GM21381 (cell line): ENCODE measurements around the gene TMEM203.

Source experiments
- ATAC-seq: cut with Tn5 transposase; IDR thresholded peaks from one replicate; pipeline ENCODE4 v1.9.1; 2021; ENCODE audit warnings: mild to moderate bottlenecking, moderate library complexity; ENCODE audit not compliant: unreplicated experiment

The TMEM203 gene

GRCh38 chr9:137167747-137168572, 37.5 kb downstream of the TMEM203 start:
- ATAC-seq: no peak

GRCh38 chr9:137167277-137167746, 38.1 kb downstream of the TMEM203 start:
- ATAC-seq: no peak

GRCh38 chr9:137166380-137167229, 38.8 kb downstream of the TMEM203 start:
- no peak for ATAC-seq

- no peak for ATAC-seq
Observed at GRCh38 chr9:137165250-137165836, 40.1 kb downstream of the TMEM203 start.

GRCh38 chr9:137164370-137165249, 40.8 kb downstream of the TMEM203 start:
- no peak for ATAC-seq

- ATAC-seq: no peak
Observed at GRCh38 chr9:137163805-137164204, 41.6 kb downstream of the TMEM203 start.

GRCh38 chr9:137163365-137163715, 42.1 kb downstream of the TMEM203 start:
- no peak for ATAC-seq

- no peak for ATAC-seq
Observed at GRCh38 chr9:137162505-137163364, 42.7 kb downstream of the TMEM203 start.

GRCh38 chr9:137161558-137162486, 43.6 kb downstream of the TMEM203 start:
- no peak for ATAC-seq

GRCh38 chr9:137160716-137161557, 44.5 kb downstream of the TMEM203 start:
- no peak for ATAC-seq

- no peak for ATAC-seq
Observed at GRCh38 chr9:137160054-137160425, 45.4 kb downstream of the TMEM203 start.

GRCh38 chr9:137159105-137160053, 46.1 kb downstream of the TMEM203 start:
- ATAC-seq: no peak

GRCh38 chr9:137158625-137159024, 46.8 kb downstream of the TMEM203 start:
- ATAC-seq: no peak

- ATAC-seq: no peak
Observed at GRCh38 chr9:137157618-137158415, 47.6 kb downstream of the TMEM203 start.

GRCh38 chr9:137156567-137157375, 48.7 kb downstream of the TMEM203 start:
- no peak for ATAC-seq
